Spleen (tissue), 7 donors: Measurements from ENCODE around the gene C11orf16.

Source experiments
- POLR2A ChIP-seq, 3 donors: fragments of 450-650 bp; IDR thresholded peaks; one replicate each; pipeline ENCODE4 v1.5.1; 2017; ENCODE audit warnings: antibody characterized with exemption in 3 of 3, mild to moderate bottlenecking in 1 of 3
- POLR2AphosphoS5 ChIP-seq, 3 donors: sonication (generic); formaldehyde crosslinking; IDR thresholded peaks; one replicate each; pipeline ENCODE4 v1.5.1; 2017; ENCODE audit warnings: antibody characterized with exemption in 3 of 3
- TF ChIP-seq, protein P1 (sequence below), 11 experiments: fragments of 200-600 bp in 7 of 11; fragments of 450-650 bp in 4 of 11; sonication (generic) in 4 of 11; IDR thresholded peaks in 8 of 11; conservative IDR thresholded peaks in 3 of 11; 1 replicate in 7 of 11; 2 replicates in 4 of 11; pipeline versions ENCODE4 v1.4.0 to v1.8.0; 2016 to 2021; ENCODE audit warnings: antibody characterized with exemption in 11 of 11, inconsistent platforms in 4 of 11, mild to moderate bottlenecking in 1 of 11
- donor health status: DM: no; HTN: no; CAD: no; lungs with moderate emphysema.
- donor health status: DM: no; HTN: no; CAD: no.
- donor health status: DM: no; HTN: no; CAD: no.

- TF ChIP-seq, protein P1, sequence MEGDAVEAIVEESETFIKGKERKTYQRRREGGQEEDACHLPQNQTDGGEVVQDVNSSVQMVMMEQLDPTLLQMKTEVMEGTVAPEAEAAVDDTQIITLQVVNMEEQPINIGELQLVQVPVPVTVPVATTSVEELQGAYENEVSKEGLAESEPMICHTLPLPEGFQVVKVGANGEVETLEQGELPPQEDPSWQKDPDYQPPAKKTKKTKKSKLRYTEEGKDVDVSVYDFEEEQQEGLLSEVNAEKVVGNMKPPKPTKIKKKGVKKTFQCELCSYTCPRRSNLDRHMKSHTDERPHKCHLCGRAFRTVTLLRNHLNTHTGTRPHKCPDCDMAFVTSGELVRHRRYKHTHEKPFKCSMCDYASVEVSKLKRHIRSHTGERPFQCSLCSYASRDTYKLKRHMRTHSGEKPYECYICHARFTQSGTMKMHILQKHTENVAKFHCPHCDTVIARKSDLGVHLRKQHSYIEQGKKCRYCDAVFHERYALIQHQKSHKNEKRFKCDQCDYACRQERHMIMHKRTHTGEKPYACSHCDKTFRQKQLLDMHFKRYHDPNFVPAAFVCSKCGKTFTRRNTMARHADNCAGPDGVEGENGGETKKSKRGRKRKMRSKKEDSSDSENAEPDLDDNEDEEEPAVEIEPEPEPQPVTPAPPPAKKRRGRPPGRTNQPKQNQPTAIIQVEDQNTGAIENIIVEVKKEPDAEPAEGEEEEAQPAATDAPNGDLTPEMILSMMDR (IDR thresholded peaks at IDR 0.05 in 8 of 11, conservative IDR thresholded peaks at IDR 0.05 in 3 of 11): no peak
- TF ChIP-seq POLR2A (IDR thresholded peaks at IDR 0.05) (no peak), POLR2AphosphoS5 (IDR thresholded peaks at IDR 0.05) (no peak)
These were observed 4.5 kb downstream of the C11orf16 start for GRCh38 chr11:8928205-8928604.
